ENCODE results near the gene NPHP3.

- TF ChIP-seq POLR2A (IDR thresholded peaks at IDR 0.05; ENCODE audit: low read depth, low read length) = no peak
- TF ChIP-seq MAFK (IDR thresholded peaks at IDR 0.05; ENCODE audit: low read depth, low read length) = no peak
- TF ChIP-seq SMC3 (IDR thresholded peaks at IDR 0.05; ENCODE audit: low read depth, low read length) = no peak
These were observed 31.7 kb upstream of the NPHP3 start for GRCh38 chr3:132753946-132754345.
